ENCODE measurements around the gene SLX9. TPM values are rescaled to one million over a fixed set of nuclear protein-coding genes. Genes with fewer than 3 reads are reported as not detected.

The SLX9 gene
- total and polyA plus RNA-seq, 2 donors (not counting 3 experiments of a cell fraction or from before 2014, with no cell fraction given), result 27.0 to 50.6 TPM

DNA sequence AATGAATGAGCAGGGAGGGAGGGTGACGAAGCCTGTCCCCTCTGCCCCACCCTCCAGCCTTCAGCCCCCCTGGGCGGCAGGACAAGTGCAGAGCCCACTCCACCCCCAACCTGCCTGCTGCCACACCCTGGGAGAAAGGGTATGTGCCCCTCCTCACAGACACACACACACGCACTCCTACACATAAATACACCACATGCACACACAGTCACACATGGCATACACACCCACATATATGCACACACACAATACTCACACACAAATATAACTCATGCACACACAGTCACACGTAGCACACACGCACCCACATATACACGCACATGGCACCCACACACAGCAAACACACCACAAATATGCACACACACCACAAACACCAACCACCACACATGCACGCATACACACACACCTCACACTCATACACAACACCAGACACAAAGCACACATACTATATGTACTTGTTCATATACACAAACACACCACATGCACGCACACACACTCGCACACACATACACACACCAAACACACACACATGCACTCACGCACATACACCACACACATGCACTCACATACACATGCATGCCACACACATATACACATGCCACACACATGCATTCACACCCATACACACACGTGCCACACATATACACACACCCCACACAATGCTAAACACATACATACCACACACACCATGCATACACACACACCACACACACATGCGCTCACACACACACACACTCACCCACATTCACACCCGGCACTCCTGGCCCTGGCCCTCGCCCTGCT lies 35.5 kb upstream of the SLX9 start:
- no TSS peak for BruUV-seq (replicated peaks)
- H3K9ac ChIP-seq (replicated peaks; ENCODE audit: extremely low read depth, insufficient read depth, low read length), result no peak overlapping the region
- no peaks in the 10 kb centered on the region for H3K79me2 ChIP-seq (ENCODE audit: control insufficient read depth, insufficient read depth, low read length)
- H2AFZ ChIP-seq (ENCODE audit: low read depth, low read length), result no peak overlapping the region
- DNase-seq (ENCODE audit: low read depth, low spot score) (no peak), FAIRE-seq (no peak)
- dilution Hi-C loops (cut with MboI; ENCODE audit: extremely low pct_ligation_motif_present, low sequenced_read_pairs) (no loop called here), intact Hi-C loops (cut with micrococcal nuclease) (no loop called here)
- H3K27ac ChIP-seq (ENCODE audit: insufficient read depth, low read depth, low read length), result no peak overlapping the region
- no peaks in the 10 kb centered on the region for H3K9me3 ChIP-seq (replicated peaks; ENCODE audit: control insufficient read depth, insufficient read depth, low read length)
- H3K4me3 ChIP-seq (replicated peaks in 1 of 3; ENCODE audit: insufficient read depth in 1 of 3, low read depth in 1 of 3, low read length in 3 of 3), result no peak overlapping the region
- TF ChIP-seq CTCF (IDR thresholded peaks at IDR 0.05; ENCODE audit: extremely low read depth in 1 of 2, insufficient read depth in 1 of 2, low read depth in 1 of 2, low read length in 2 of 2) (no peak), GATA2 (IDR thresholded peaks at IDR 0.05; ENCODE audit: insufficient read depth, insufficient read length, low read depth, low read length) (no peak), JUN (IDR thresholded peaks at IDR 0.05; ENCODE audit: borderline replicate concordance, insufficient read depth, insufficient read length, low read depth) (no peak), MYC (IDR thresholded peaks at IDR 0.05; ENCODE audit: low read depth, low read length) (no peak), FOS (IDR thresholded peaks at IDR 0.05; ENCODE audit: borderline replicate concordance, insufficient read depth, low read length) (no peak), POLR2AphosphoS5 (IDR thresholded peaks at IDR 0.05; ENCODE audit: insufficient read depth, low read depth, low read length) (no peak)
- POLR2A ChIA-PET, result no interaction called here
- CTCF ChIA-PET, result interaction anchor here (0.6 kb wide), 1 partner anchor 12 kb away, joined by 3 read pairs; no protein-coding TSS in a partner anchor
- no peaks in the 10 kb centered on the region for H4K20me1 ChIP-seq (replicated peaks; ENCODE audit: control insufficient read depth, extremely low read depth, insufficient read depth, low read length)
- no peaks in the 10 kb centered on the region for H3K27me3 ChIP-seq (ENCODE audit: control insufficient read depth in 2 of 2, insufficient read depth in 2 of 2, low read length in 2 of 2)
- H3K4me2 ChIP-seq (ENCODE audit: insufficient read depth, low read length), result no peak overlapping the region
- H3K36me3 ChIP-seq (ENCODE audit: control insufficient read depth in 2 of 2, extremely low read depth in 1 of 2, insufficient read depth in 2 of 2, low read length in 2 of 2), result no peaks in the 10 kb centered on the region
- H3K4me1 ChIP-seq (ENCODE audit: control insufficient read depth, extremely low read depth, insufficient read depth, low read length), result peaks cover 2% of the 10 kb centered on the region
- H3K9me1 ChIP-seq (replicated peaks; ENCODE audit: control insufficient read depth, extremely low read depth, insufficient read depth, low read length), result no peaks in the 10 kb centered on the region

All from endothelial cell of umbilical vein (primary cell).